ENCODE results near the gene ZNF563.
A peak's percentile ranks its signal among the peaks of the same experiment; 100 is the strongest.
"Not testable (repeated sequence)": the region's sequence is repeated elsewhere in the genome, so short reads cannot be mapped to it uniquely, and the experiment has no call there.

ZNF563 gene

GRCh38 chr19:12333162-12334159, at the start of gene ZNF563:
TSS of gene ZNF563 (minus strand) at chr19:12333633. CDS start at chr19:12333482, 151 bp downstream.
- peak; percentile 86 for DNase-seq (ENCODE audit: low spot score)

DNA sequence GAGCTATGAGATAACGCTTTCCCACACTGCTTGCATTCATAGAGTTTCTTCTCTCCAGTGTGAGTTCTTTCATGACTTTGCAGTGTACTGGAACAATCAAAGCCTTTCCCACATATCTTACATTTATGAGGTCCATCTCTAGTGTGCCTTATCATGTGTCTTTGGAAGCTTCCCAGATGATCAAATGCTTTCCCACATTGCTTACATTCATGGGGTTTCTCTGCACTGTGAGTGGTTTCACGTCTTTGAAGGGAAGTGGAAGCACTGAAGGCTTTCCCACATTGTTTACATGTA, 47.0 kb upstream of the ZNF563 start:
- no peak for DNase-seq (ENCODE audit: low spot score)

GRCh38 chr19:12379732-12380443, 46.5 kb upstream of the ZNF563 start:
- no peak for DNase-seq (ENCODE audit: low spot score)

DNA sequence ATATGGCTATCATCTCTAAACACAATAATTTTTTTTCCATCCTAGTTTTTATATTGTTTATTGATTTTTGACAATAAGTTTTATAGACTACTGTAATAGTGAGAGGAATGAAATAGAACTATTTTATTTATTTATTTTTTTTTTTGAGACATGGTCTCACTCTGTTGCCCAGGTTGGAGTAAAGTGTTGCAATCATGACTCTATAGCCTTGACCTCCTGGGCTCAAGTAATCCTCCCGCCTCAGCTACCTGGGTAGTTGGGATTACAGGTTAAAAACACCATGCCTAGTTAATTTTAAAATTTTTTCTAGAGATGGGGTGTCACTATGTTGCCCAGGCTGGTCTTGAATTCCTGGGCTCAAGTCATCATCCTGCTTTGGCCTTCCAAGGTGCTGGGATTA, 40.6 kb upstream of the ZNF563 start:
- DNase-seq (ENCODE audit: low spot score), result no peak

- peak; percentile 23 for DNase-seq (ENCODE audit: low spot score)
Observed at GRCh38 chr19:12365236-12366162, 32.1 kb upstream of the ZNF563 start, which contains the start of gene ZNF442. TSS of gene ZNF442 (minus strand) at chr19:12365683. CDS start at chr19:12363631, 2,052 bp downstream.

- no peak for DNase-seq (ENCODE audit: low spot score)
Observed at GRCh38 chr19:12364391-12365235, 31.2 kb upstream of the ZNF563 start.

DNA sequence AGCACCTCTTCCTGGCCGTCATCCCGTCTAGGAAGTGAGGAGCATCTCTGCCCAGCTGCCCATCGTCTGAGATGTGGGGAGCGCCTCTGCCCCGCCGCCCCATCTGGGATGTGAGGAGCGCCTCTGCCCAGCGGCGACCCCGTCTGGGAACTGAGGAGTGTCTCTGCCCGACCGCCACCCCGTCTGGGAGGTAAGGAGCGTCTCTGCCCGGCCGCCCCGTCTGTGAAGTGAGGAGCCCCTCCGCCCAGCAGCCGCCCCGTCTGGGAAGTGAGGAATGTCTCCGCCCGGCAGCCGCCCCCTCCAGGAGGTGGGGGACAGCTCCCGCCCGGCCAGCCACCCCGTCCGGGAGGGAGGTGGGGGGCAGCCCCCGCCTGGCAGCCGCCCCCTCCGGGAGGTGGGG, 28.8 kb upstream of the ZNF563 start:
- DNase-seq (ENCODE audit: low spot score), result not testable (repeated sequence)

DNA sequence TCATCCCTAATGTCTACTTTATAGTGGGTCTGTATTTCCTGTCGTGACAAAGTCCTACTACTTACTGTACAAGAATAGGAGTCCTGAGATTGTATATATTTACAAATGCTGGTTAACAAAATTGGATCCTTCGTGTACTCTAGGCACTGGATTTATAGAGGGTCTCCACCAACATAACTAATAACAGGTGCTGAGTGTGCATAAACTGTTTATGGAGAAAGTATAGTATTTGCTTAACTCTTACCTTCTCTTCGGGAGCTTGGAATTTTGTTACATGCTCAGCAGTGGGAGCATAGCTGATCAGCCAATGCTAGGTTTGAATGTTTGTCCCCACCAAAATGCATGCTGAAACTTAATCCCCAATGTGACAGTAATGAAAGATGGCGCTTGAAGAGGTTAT, 19.9 kb upstream of the ZNF563 start:
- no peak for DNase-seq (ENCODE audit: low spot score)

- no peak for DNase-seq (ENCODE audit: low spot score)
Observed at GRCh38 chr19:12350890-12351197, 17.4 kb upstream of the ZNF563 start.

DNA sequence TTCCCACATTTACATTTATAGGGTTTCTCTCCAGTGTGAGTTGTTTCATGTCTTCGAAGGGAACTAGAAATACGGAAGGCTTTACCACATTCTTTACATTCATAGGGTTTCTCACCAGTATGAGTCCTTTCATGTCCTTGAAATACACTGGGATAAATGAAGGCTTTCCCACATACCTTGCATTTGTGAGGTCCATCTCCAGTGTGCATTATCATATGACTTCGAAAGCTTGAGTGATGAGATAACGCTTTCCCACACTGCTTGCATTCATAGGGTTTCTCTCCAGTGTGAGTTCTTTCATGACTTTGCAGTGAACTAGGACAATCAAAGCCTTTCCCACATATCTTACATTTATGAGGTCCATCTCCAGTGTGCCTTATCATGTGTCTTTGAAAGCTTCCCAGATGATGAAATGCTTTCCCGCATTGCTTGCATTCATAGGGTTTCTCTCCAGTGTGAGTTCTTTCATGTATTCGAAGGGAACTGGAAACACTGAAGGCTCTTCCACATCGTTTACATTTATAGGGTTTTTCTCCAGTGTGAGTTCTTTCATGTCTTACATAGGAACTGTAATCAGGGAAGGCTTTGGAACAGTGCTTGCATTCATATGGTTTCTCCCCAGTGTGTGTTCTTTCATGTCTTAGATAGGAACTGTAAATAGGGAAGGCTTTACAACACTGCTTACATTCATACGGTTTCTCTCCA, 16.9 kb upstream of the ZNF563 start:
- no peak for DNase-seq (ENCODE audit: low spot score)

- DNase-seq (ENCODE audit: low spot score), result no peak
Observed at GRCh38 chr19:12346896-12347295, 13.5 kb upstream of the ZNF563 start.

DNA sequence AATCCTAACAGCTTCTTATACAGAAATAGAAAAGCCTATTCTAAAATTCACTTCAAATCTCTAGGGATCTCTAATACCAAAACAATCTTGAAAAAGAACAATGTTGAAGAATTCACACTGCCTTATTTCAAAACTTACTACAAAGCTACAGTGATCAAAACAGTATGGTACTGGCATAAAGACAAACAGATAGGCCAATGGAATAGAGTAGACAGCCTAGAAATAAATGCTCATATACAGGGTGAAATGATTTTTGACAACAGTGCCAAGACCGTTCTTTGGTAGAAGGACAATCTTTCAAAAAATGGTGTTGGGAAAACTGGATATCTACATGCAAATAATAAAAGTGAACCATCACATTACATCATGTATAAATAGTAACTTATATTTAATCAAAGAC, 11.8 kb upstream of the ZNF563 start:
- no peak for DNase-seq (ENCODE audit: low spot score)

GRCh38 chr19:12331211-12331941, 2.1 kb downstream of the ZNF563 start:
- peak; percentile 29 for DNase-seq (ENCODE audit: low spot score)

DNA sequence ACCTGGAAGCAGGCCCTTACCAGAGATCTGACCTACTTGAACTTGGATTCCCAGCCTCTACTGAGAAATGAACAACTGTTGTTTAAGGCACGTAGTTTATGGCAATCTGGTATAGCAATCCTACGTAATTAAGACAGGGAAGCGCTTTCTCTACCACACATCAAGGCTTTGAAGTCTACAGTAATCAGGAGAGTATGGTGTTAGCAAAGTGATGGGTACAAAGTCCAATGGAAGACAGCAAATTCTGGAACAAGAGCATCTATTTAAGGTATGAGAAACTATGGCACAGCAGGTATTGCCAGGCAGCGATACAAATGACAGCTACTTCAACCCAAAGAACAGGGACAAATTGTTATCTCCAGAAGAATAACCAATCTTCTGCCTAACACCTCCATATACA, 3.1 kb downstream of the ZNF563 start:
- no peak for DNase-seq (ENCODE audit: low spot score)

DNA sequence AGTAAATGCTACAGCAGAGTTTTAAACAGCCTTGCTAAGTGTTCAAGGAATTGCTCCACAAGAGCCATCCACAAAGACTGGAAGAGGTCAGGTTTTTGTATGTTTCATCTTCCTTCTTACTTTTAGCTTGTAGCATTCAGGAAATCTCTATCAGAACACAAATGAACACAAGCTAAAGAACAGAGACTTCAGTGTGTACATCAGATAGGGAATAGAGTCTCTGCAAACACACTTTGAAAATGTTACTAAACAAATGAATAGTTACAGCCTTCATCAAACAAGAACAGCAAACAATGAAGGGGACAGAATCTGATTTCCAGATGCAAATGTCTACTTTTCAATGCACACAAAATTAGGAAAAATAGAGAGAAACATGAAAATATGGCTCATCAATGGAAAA, 7.7 kb downstream of the ZNF563 start:
- no peak for DNase-seq (ENCODE audit: low spot score)

DNA sequence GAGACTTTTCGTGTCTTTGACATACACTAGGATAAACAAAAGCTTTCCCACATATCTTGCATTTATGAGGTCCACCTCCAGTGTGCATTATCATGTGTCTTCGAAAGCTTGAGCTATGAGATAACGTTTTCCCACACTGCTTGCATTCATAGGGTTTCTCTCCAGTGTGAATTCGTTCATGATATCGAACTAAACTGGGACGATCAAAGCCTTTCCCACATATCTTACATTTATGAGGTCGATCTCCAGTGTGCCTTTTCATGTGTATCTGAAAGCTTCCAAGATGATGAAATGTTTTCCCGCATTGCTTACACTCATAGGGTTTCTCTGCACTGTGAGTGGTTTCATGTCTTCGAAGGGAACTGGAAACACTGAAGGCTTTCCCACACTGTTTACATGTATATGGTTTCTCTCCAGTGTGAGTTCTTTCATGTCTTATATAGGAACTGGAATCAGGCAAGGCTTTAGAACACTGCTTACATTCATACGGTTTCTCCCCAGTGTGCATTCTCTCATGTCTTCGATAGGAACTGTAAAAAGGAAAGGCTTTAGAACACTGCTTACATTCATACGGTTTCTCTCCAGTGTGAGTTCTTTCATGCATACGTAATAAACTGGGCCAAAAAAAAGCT, 14.5 kb downstream of the ZNF563 start:
- DNase-seq (ENCODE audit: low spot score), result no peak

- no peak for DNase-seq (ENCODE audit: low spot score)
Observed at GRCh38 chr19:12314553-12314952, 18.9 kb downstream of the ZNF563 start.

DNA sequence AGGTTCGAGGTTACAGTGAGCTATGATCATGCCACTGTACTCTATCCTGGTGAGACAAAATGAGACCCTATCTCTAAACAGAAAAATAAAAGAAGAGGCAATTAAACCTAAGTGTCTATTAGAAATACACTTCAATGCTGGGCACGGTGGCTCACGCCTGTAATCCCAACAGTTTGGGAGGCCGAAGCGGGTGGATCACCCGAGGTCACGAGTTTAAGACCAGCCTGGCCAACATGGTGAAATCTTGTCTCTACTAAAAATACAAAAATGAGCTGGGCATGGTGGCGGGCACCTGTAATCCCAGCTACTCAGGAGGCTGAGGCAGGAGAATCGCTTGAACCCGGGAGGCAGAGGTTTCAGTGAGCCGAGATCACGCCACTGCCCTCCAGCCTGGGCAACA, 24.5 kb downstream of the ZNF563 start:
- not testable (repeated sequence) for DNase-seq (ENCODE audit: low spot score)

DNA sequence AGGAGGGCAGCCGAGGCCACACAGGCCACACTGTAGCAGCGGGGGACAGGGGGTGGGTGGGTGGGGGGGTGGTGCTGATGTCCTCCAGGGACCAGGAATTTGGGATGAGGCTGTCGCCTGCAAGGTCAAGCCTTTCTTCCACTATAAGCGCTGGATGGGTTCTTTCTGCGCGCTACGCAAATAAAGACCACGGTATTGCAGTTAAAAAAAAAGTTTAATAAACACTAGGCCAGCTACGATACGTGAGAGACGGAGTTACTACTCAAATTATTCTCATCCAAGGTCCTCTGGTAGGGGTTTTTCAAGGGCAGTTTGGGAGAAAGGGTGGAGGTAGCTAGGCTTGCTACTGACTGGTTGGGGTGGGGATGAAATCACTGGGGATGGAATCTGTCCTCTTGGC, 38.2 kb downstream of the ZNF563 start:
- DNase-seq (ENCODE audit: low spot score), result no peak

All from hematopoietic multipotent progenitor cell treated with erythropoietin and hydrocortisone succinate and interleukin-3 and kit ligand, for 15 days (in vitro differentiated cells).